Heart left ventricle (tissue), 16 donors: ENCODE measurements around the gene ATF4. TPM values are rescaled to one million over a fixed set of nuclear protein-coding genes. Genes with fewer than 3 reads are reported as not detected.
A peak's percentile ranks its signal among the peaks of the same experiment; 100 is the strongest.

ENCODE experiments used
- ATAC-seq, 4 donors: fragments of 200-7000 bp; cut with Tn5 transposase; one replicate each; pipeline ENCODE4 v1.9.1; 2020 to 2022; ENCODE audit warnings: moderate library complexity in 4 of 4, mild to moderate bottlenecking in 3 of 4, moderate number of reproducible peaks in 1 of 4
- DNase-seq, 5 donors: peaks; one replicate each; pipeline ENCODE4 v3.0.0-alpha.2; 2020
- H3K27ac ChIP-seq, 12 donors: fragments of 200-600 bp; sonication (generic) in 4 of 12; one replicate each; pipeline versions ENCODE4 v1.5.0 to v1.8.0; 2016 to 2022; ENCODE audit warnings: mild to moderate bottlenecking in 2 of 12
- H3K27me3 ChIP-seq, 9 donors: fragments of 200-600 bp; sonication (generic) in 2 of 9; one replicate each; pipeline versions ENCODE4 v1.5.1 to v1.8.0; 2016 to 2022; ENCODE audit warnings: mild to moderate bottlenecking in 3 of 9
- H3K36me3 ChIP-seq, 9 donors: fragments of 200-600 bp; sonication (generic) in 2 of 9; one replicate each; pipeline versions ENCODE4 v1.5.0 to v1.8.0; 2018 to 2022; ENCODE audit warnings: mild to moderate bottlenecking in 2 of 9
- H3K4me1 ChIP-seq, 12 donors: fragments of 200-600 bp; sonication (generic) in 4 of 12; one replicate each; pipeline versions ENCODE4 v1.5.0 to v1.8.0; 2016 to 2022; ENCODE audit warnings: mild to moderate bottlenecking in 3 of 12
- H3K4me3 ChIP-seq, 12 donors: fragments of 200-600 bp; sonication (generic) in 4 of 12; one replicate each; pipeline versions ENCODE4 v1.5.0 to v1.8.0; 2017 to 2022; ENCODE audit warnings: mild to moderate bottlenecking in 9 of 12, moderate library complexity in 4 of 12
- H3K9me3 ChIP-seq, 12 donors: fragments of 200-600 bp; sonication (generic) in 4 of 12; one replicate each; pipeline versions ENCODE4 v1.5.0 to v1.8.0; 2016 to 2022; ENCODE audit warnings: mild to moderate bottlenecking in 1 of 12
- CTCF ChIP-seq, 12 donors: fragments of 200-600 bp; sonication (generic) in 4 of 12; IDR thresholded peaks; one replicate each; pipeline versions ENCODE4 v1.5.0 to v1.8.0; 2018 to 2022; ENCODE audit warnings: antibody characterized with exemption in 12 of 12, mild to moderate bottlenecking in 5 of 12
- POLR2A ChIP-seq, 2 donors: fragments of 450-650 bp; IDR thresholded peaks; one replicate each; pipeline ENCODE4 v1.6.1; 2017; ENCODE audit warnings: antibody characterized with exemption in 2 of 2, mild to moderate bottlenecking in 2 of 2, moderate library complexity in 2 of 2
- WGBS, 4 donors: extraction: QIAGEN DNeasy Blood & Tissue Kit in 2 of 4; methylation state at CpG; one replicate each; pipeline versions ENCODE4 v1.1.5 to v1.1.7; 2013 to 2018; 5-methylcytosine and 5-hydroxymethylcytosine counted together
- intact Hi-C, 10 donors: fragments of 100-400 bp; cut with DNase I; formaldehyde crosslinking; loops; one replicate each; pipeline versions ENCODE4 v1.11.1 to v1.14.2; 2022
- polyA plus RNA-seq, 2 donors: library from polyadenylated mRNA; stranded (reverse); fragments of 200-250 nt; gene quantifications; one replicate each; pipeline ENCODE4 v1.2.3, GENCODE V29; 2013
- total RNA-seq, 9 donors: library from RNA; depleted of rRNA in 2 of 9; stranded (reverse); fragments of >200 nt in 2 of 9; fragmentation: NEBNext Ultra II Directional in 3 of 9; extraction: Animal tissue kit (Norgen Biotek cat#: 25700) in 3 of 9; gene quantifications; one replicate each; pipeline versions ENCODE4 v1.1.0 to v1.2.4, GENCODE V29; 2016 to 2023
- donor health status: ischemic (EF 13 %, LVEDD 7.1; RV severe dilation, severe dysfunction).
- donor health status: healthy with polysubstance abuse.
- donor health status: DM: no; HTN: yes; CAD: no.
- donor health status: DM: no; HTN: no; CAD: no.
- donor health status: ischemic (EF 25% LVEDD 6.9; RV normal size, moderate dysfunction).
- donor health status: ischemic (EF 25% LVEDD 5.7; RV mildly dilated, moderate dysfunction).
- donor health status: healthy.
- donor health status: DM: yes; HTN: yes; CAD: no.
- donor health status: ischemic (EF 35%, LVEDD 5.7; RV mildly dilated, moderate dysfunction).
- donor health status: nonischemic (EF 11% LVEDD 7.7; RV severe dilation, severe dysfunction).
- donor health status: DM: yes; HTN: yes; CAD: no.
- donor health status: PGD.
- donor health status: ischemic (EF 29% LVEDD 5.4; RV normal size, mild dysfunction).
- donor health status: nonischemic (EF 23%, LVEDD 6.1; RV moderate dilation, normal function).

ATF4 gene
- total and polyA plus RNA-seq, 11 donors: 117 to 458 (median 176) TPM

GRCh38 chr22:39497429-39497828 lies 22.9 kb upstream of the ATF4 start:
- no peak for DNase-seq
- no peak overlapping the region for H3K27ac ChIP-seq
- H3K27me3 ChIP-seq: no peaks in the 10 kb centered on the region
- no peaks in the 10 kb centered on the region for H3K9me3 ChIP-seq
- 84 to 89% (median 87%) methylated on average over 8 of the region's 8 CpGs for WGBS, 4 donors
- H3K4me1 ChIP-seq: peaks cover 5 to 66% (median 33%) of the 10 kb centered on the region in 12 donors
- intact Hi-C loops: loop anchor here in 2 of 10 donors (2.0 kb wide), 2 partner anchors 17 to 31 kb away; no protein-coding TSS in a partner anchor
- H3K36me3 ChIP-seq: no peaks in the 10 kb centered on the region
- no peak overlapping the region for H3K4me3 ChIP-seq
- ATAC-seq: no peak
- TF ChIP-seq CTCF (IDR thresholded peaks at IDR 0.05) (no peak), POLR2A (IDR thresholded peaks at IDR 0.05) (no peak)

- Histone ChIP-seq H3K27ac (peak overlapping the region in 6 of 12 donors; percentile 1 to 46 (median 22)), H3K9me3 (no peaks in the 10 kb centered on the region), H3K4me3 (no peak overlapping the region), H3K36me3 (no peaks in the 10 kb centered on the region), H3K27me3 (no peaks in the 10 kb centered on the region), H3K4me1 (peaks cover 7 to 73% (median 40%) of the 10 kb centered on the region in 12 donors)
- DNase-seq (peak in 3 of 5 donors; percentile 63 to 73 (median 66)), ATAC-seq (no peak)
- 13 to 42% (median 21%) methylated on average over 2 of the region's 2 CpGs for WGBS, 4 donors
- intact Hi-C loops: no loop called here
- TF ChIP-seq CTCF (IDR thresholded peaks at IDR 0.05) (no peak), POLR2A (IDR thresholded peaks at IDR 0.05) (no peak)
Measured at GRCh38 chr22:39498368-39498767, 22.0 kb upstream of the ATF4 start.

GRCh38 chr22:39498802-39499201 lies 21.6 kb upstream of the ATF4 start:
- DNase-seq: no peak
- no peaks in the 10 kb centered on the region for H3K27me3 ChIP-seq
- TF ChIP-seq POLR2A (IDR thresholded peaks at IDR 0.05) (no peak), CTCF (IDR thresholded peaks at IDR 0.05) (no peak)
- intact Hi-C loops: no loop called here
- no peak overlapping the region for H3K4me3 ChIP-seq
- H3K4me1 ChIP-seq: peaks cover 12 to 73% (median 44%) of the 10 kb centered on the region in 12 donors
- 44 to 57% (median 56%) methylated on average over 3 of the region's 3 CpGs for WGBS, 4 donors
- ATAC-seq: no peak
- no peaks in the 10 kb centered on the region for H3K9me3 ChIP-seq
- H3K27ac ChIP-seq: peak overlapping the region in 5 of 12 donors; percentile 1 to 46 (median 26)
- peaks cover 0 to 2% (median 0%) of the 10 kb centered on the region in 9 donors for H3K36me3 ChIP-seq

- H3K4me1 ChIP-seq: peaks cover 14 to 69% (median 51%) of the 10 kb centered on the region in 12 donors
- H3K27me3 ChIP-seq: no peaks in the 10 kb centered on the region
- H3K9me3 ChIP-seq: no peaks in the 10 kb centered on the region
- ATAC-seq (no peak), DNase-seq (no peak)
- peaks cover 5 to 14% (median 12%) of the 10 kb centered on the region in 9 donors for H3K36me3 ChIP-seq
- intact Hi-C loops: loop anchor here in 5 of 10 donors (5.0 to 10.0 kb wide), 3 partner anchors 65 to 103 kb away; partner anchors contain the start of gene TAB1 (in 2 of the 5)
- WGBS, 4 donors: 63 to 71% (median 67%) methylated on average over 6 of the region's 6 CpGs
- H3K4me3 ChIP-seq: no peak overlapping the region
- H3K27ac ChIP-seq: peak overlapping the region in 8 of 12 donors; percentile 76 to 96 (median 93)
- TF ChIP-seq CTCF (IDR thresholded peaks at IDR 0.05): no peak
- TF ChIP-seq POLR2A (IDR thresholded peaks at IDR 0.05): no peak
Measured at GRCh38 chr22:39500101-39500500, 20.3 kb upstream of the ATF4 start.
